ENCODE results near the gene CERK. TPM values are rescaled to one million over a fixed set of nuclear protein-coding genes. Genes with fewer than 3 reads are reported as not detected.
"Not testable (repeated sequence)": the region's sequence is repeated elsewhere in the genome, so short reads cannot be mapped to it uniquely, and the experiment has no call there.

The CERK gene
- total RNA-seq, 1 donor from 2014 or later: 26.1 TPM

DNA sequence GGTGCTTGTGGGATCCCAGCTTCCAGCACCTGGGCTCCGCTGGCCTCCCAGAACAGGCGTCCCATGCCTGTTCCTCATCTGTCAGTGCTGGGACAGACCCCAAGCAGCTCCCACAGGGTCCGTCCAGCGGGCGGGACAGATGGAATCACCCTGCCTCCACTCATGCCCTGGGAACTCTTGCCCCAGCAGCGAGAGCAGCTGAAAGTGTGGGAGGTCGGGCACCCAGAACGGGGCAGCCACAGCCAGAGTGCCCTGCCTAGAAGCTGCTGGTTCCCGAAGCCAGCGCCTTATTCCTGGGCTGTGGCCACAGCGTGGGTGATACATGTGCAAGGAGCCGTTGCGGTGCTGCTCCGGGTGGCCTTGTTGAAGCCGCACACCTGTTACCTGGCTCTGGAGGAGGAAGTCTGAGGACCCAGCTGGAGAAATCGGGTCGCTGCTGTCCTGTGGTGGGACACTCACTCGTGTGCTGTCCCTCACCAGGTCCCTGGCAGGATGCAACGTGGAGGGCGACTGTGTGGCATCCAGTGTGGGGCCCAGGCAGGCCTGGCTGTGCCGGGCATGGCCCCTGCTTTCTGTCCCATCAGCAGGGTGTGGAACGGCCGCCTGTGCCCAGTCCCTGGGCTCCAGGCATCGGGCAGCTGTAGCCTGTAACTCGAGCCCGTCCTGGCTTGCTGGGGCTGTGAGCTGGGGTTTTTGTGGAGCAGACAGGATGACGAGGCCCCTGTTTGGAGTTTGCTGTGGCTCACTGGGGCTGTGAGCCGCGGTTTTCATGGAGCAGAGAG is 101.6 kb downstream of the CERK start:
- TF ChIP-seq, protein P1, sequence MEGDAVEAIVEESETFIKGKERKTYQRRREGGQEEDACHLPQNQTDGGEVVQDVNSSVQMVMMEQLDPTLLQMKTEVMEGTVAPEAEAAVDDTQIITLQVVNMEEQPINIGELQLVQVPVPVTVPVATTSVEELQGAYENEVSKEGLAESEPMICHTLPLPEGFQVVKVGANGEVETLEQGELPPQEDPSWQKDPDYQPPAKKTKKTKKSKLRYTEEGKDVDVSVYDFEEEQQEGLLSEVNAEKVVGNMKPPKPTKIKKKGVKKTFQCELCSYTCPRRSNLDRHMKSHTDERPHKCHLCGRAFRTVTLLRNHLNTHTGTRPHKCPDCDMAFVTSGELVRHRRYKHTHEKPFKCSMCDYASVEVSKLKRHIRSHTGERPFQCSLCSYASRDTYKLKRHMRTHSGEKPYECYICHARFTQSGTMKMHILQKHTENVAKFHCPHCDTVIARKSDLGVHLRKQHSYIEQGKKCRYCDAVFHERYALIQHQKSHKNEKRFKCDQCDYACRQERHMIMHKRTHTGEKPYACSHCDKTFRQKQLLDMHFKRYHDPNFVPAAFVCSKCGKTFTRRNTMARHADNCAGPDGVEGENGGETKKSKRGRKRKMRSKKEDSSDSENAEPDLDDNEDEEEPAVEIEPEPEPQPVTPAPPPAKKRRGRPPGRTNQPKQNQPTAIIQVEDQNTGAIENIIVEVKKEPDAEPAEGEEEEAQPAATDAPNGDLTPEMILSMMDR (IDR thresholded peaks at IDR 0.05): no peak
- H3K27me3 ChIP-seq (ENCODE audit: low read depth): no peaks in the 10 kb centered on the region
- H3K27ac ChIP-seq: no peak overlapping the region
- ATAC-seq (no peak), DNase-seq (no peak)
- H3K4me3 ChIP-seq: no peak overlapping the region
- H3K36me3 ChIP-seq: peaks cover 8% of the 10 kb centered on the region
- no peaks in the 10 kb centered on the region for H3K9me3 ChIP-seq
- H3K4me1 ChIP-seq: peaks cover 15% of the 10 kb centered on the region
- intact Hi-C loops (cut with DNase I): no loop called here

GRCh38 chr22:46635756-46636155 is 102.3 kb downstream of the CERK start:
- Histone ChIP-seq H3K9me3 (no peaks in the 10 kb centered on the region), H3K4me3 (no peak overlapping the region), H3K36me3 (peaks cover 8% of the 10 kb centered on the region), H3K27me3 (ENCODE audit: low read depth) (no peaks in the 10 kb centered on the region), H3K27ac (no peak overlapping the region), H3K4me1 (peaks cover 12% of the 10 kb centered on the region)
- DNase-seq (no peak), ATAC-seq (peak; percentile 23 to 33)
- intact Hi-C loops (cut with DNase I): no loop called here
- TF ChIP-seq, protein P1 (IDR thresholded peaks at IDR 0.05): no peak

- intact Hi-C loops (cut with DNase I); H3K4me3 ChIP-seq; H3K27ac ChIP-seq; H3K9me3 ChIP-seq; H3K27me3 ChIP-seq (ENCODE audit: low read depth): not testable (repeated sequence)
- peak in 1 of 2 donors; percentile 42 for ATAC-seq
- Histone ChIP-seq H3K36me3 (peaks cover 12% of the 10 kb centered on the region), H3K4me1 (peaks cover 12% of the 10 kb centered on the region)
- peak; percentile 78 for DNase-seq
These were observed 102.9 kb downstream of the CERK start for GRCh38 chr22:46634973-46635685.

Other genes starting within 250 kb of the CERK start
- 51.8 TPM for gene CELSR1, start 200.6 kb downstream of the CERK start, total RNA-seq
- gene GRAMD4, start 117.9 kb downstream of the CERK start, total RNA-seq: 58.1 TPM
- 34.1 TPM for gene TBC1D22A, start 24.4 kb upstream of the CERK start, total RNA-seq